Measurements from ENCODE around the gene TSPAN15. TPM values are rescaled to one million over a fixed set of nuclear protein-coding genes. Genes with fewer than 3 reads are reported as not detected.
A peak's percentile ranks its signal among the peaks of the same experiment; 100 is the strongest.

Gene TSPAN15
- total and polyA plus RNA-seq, 4 donors, result 44.3 to 68.4 (median 55.0) TPM

GRCh38 chr10:69472544-69472943 lies 21.3 kb downstream of the TSPAN15 start:
- WGBS, 2 donors, result 29 to 64% methylated on average over 4 of the region's 4 CpGs
- DNase-seq, result no peak
- no peaks in the 10 kb centered on the region for H3K9me3 ChIP-seq (ENCODE audit: control insufficient read depth in 4 of 4, insufficient read depth in 3 of 4, low read length in 3 of 4)
- no peak overlapping the region for H3K4me3 ChIP-seq
- ATAC-seq (ENCODE audit: insufficient read depth, low FRiP score), result no peak
- H3K36me3 ChIP-seq (ENCODE audit: control insufficient read depth in 4 of 4, insufficient read depth in 4 of 4, low read length in 4 of 4), result no peaks in the 10 kb centered on the region
- TF ChIP-seq, protein P1, sequence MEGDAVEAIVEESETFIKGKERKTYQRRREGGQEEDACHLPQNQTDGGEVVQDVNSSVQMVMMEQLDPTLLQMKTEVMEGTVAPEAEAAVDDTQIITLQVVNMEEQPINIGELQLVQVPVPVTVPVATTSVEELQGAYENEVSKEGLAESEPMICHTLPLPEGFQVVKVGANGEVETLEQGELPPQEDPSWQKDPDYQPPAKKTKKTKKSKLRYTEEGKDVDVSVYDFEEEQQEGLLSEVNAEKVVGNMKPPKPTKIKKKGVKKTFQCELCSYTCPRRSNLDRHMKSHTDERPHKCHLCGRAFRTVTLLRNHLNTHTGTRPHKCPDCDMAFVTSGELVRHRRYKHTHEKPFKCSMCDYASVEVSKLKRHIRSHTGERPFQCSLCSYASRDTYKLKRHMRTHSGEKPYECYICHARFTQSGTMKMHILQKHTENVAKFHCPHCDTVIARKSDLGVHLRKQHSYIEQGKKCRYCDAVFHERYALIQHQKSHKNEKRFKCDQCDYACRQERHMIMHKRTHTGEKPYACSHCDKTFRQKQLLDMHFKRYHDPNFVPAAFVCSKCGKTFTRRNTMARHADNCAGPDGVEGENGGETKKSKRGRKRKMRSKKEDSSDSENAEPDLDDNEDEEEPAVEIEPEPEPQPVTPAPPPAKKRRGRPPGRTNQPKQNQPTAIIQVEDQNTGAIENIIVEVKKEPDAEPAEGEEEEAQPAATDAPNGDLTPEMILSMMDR (IDR thresholded peaks at IDR 0.05; ENCODE audit: control extremely low read depth, extremely low read depth), result no peak
- no peak overlapping the region for H3K9ac ChIP-seq (ENCODE audit: insufficient read depth in 1 of 2, low read length in 2 of 2)
- H3K4me1 ChIP-seq (ENCODE audit: control insufficient read depth in 5 of 5, insufficient read depth in 5 of 5, low read length in 5 of 5), result peaks cover 0 to 36% (median 8%) of the 10 kb centered on the region in 5 donors
- H3K27ac ChIP-seq (ENCODE audit: low read depth in 1 of 2, low read length in 1 of 2), result no peak overlapping the region
- H3K27me3 ChIP-seq (ENCODE audit: control insufficient read depth in 3 of 3, insufficient read depth in 3 of 3, low read length in 2 of 3), result no peaks in the 10 kb centered on the region

GRCh38 chr10:69473304-69473990 lies 22.2 kb downstream of the TSPAN15 start:
- peak overlapping the region in 1 of 2 donors; percentile 12 for H3K27ac ChIP-seq (ENCODE audit: low read depth in 1 of 2, low read length in 1 of 2)
- H3K36me3 ChIP-seq (ENCODE audit: control insufficient read depth in 4 of 4, insufficient read depth in 4 of 4, low read length in 4 of 4), result no peaks in the 10 kb centered on the region
- WGBS, 2 donors, result 58 to 83% methylated on average over 10 of the region's 10 CpGs
- ATAC-seq (ENCODE audit: insufficient read depth, low FRiP score), result no peak
- H3K4me3 ChIP-seq, result no peak overlapping the region
- H3K9ac ChIP-seq (ENCODE audit: insufficient read depth in 1 of 2, low read length in 2 of 2), result no peak overlapping the region
- peaks cover 0 to 38% (median 9%) of the 10 kb centered on the region in 5 donors for H3K4me1 ChIP-seq (ENCODE audit: control insufficient read depth in 5 of 5, insufficient read depth in 5 of 5, low read length in 5 of 5)
- TF ChIP-seq, protein P1 (IDR thresholded peaks at IDR 0.05; ENCODE audit: control extremely low read depth, extremely low read depth), result no peak
- DNase-seq, result no peak
- no peaks in the 10 kb centered on the region for H3K9me3 ChIP-seq (ENCODE audit: control insufficient read depth in 4 of 4, insufficient read depth in 3 of 4, low read length in 3 of 4)
- no peaks in the 10 kb centered on the region for H3K27me3 ChIP-seq (ENCODE audit: control insufficient read depth in 3 of 3, insufficient read depth in 3 of 3, low read length in 2 of 3)

DNA sequence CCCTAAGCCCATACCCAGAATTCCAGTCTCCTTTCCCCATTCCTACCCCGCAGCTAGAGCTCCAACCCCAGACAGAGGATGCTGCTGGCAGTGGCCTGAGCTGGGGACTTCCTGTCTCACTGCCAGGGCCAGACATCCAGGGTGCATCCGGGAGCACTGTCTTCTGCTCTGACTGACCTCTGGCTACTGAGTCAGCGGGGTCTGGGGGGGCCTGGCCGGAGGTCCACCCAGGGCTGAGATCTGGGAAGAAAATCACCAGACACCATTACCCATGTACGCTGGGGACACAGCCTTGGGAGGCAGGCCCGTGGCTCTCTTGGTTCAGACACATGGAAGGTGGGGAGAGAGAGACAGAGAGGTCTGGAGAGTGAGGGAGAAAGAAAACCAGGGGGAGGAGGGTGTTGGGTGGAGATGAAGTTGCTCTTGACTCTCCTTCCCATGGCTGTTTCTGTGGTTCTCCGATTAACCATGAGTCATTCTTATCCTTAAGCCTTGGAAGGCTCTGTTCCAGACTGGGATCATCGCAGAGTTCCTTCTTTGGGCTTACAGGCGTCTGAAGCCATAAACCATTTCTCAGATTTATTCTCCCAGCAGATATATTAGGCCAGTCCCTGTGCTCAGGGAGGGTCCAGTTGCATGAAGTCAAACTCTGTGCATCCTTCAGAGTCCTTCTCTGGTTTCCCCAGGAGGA lies 23.6 kb downstream of the TSPAN15 start:
- Histone ChIP-seq H3K36me3 (ENCODE audit: control insufficient read depth in 4 of 4, insufficient read depth in 4 of 4, low read length in 4 of 4) (no peaks in the 10 kb centered on the region), H3K4me3 (no peak overlapping the region), H3K9me3 (ENCODE audit: control insufficient read depth in 4 of 4, insufficient read depth in 3 of 4, low read length in 3 of 4) (no peaks in the 10 kb centered on the region), H3K4me1 (ENCODE audit: control insufficient read depth in 5 of 5, insufficient read depth in 5 of 5, low read length in 5 of 5) (peaks cover 1 to 40% (median 12%) of the 10 kb centered on the region in 5 donors), H3K27ac (ENCODE audit: low read depth in 1 of 2, low read length in 1 of 2) (peak overlapping the region in 1 of 2 donors; percentile 78), H3K27me3 (ENCODE audit: control insufficient read depth in 3 of 3, insufficient read depth in 3 of 3, low read length in 2 of 3) (no peaks in the 10 kb centered on the region), H3K9ac (ENCODE audit: insufficient read depth in 1 of 2, low read length in 2 of 2) (no peak overlapping the region)
- DNase-seq, result no peak
- 58 to 74% methylated on average over 9 of the region's 9 CpGs for WGBS, 2 donors
- TF ChIP-seq, protein P1 (IDR thresholded peaks at IDR 0.05; ENCODE audit: control extremely low read depth, extremely low read depth), result no peak
- no peak for ATAC-seq (ENCODE audit: insufficient read depth, low FRiP score)
